Spleen (tissue), 7 donors: Measurements from ENCODE around the gene RNGTT.

ENCODE experiments used
- POLR2AphosphoS5 ChIP-seq, 3 donors: sonication (generic); formaldehyde crosslinking; IDR thresholded peaks; one replicate each; pipeline ENCODE4 v1.5.1; 2017; ENCODE audit warnings: antibody characterized with exemption in 3 of 3
- TF ChIP-seq, protein P1 (sequence below), 11 experiments: fragments of 200-600 bp in 7 of 11; fragments of 450-650 bp in 4 of 11; sonication (generic) in 4 of 11; IDR thresholded peaks in 8 of 11; conservative IDR thresholded peaks in 3 of 11; 1 replicate in 7 of 11; 2 replicates in 4 of 11; pipeline versions ENCODE4 v1.4.0 to v1.8.0; 2016 to 2021; ENCODE audit warnings: antibody characterized with exemption in 11 of 11, inconsistent platforms in 4 of 11, mild to moderate bottlenecking in 1 of 11
- donor health status: DM: no; HTN: no; CAD: no; lungs with moderate emphysema.
- donor health status: DM: no; HTN: no; CAD: no.
- donor health status: DM: no; HTN: no; CAD: no.

- TF ChIP-seq, protein P1, sequence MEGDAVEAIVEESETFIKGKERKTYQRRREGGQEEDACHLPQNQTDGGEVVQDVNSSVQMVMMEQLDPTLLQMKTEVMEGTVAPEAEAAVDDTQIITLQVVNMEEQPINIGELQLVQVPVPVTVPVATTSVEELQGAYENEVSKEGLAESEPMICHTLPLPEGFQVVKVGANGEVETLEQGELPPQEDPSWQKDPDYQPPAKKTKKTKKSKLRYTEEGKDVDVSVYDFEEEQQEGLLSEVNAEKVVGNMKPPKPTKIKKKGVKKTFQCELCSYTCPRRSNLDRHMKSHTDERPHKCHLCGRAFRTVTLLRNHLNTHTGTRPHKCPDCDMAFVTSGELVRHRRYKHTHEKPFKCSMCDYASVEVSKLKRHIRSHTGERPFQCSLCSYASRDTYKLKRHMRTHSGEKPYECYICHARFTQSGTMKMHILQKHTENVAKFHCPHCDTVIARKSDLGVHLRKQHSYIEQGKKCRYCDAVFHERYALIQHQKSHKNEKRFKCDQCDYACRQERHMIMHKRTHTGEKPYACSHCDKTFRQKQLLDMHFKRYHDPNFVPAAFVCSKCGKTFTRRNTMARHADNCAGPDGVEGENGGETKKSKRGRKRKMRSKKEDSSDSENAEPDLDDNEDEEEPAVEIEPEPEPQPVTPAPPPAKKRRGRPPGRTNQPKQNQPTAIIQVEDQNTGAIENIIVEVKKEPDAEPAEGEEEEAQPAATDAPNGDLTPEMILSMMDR (IDR thresholded peaks at IDR 0.05 in 8 of 11, conservative IDR thresholded peaks at IDR 0.05 in 3 of 11), result no peak
- no peak for TF ChIP-seq POLR2AphosphoS5 (IDR thresholded peaks at IDR 0.05)
Observed at GRCh38 chr6:88785478-88785877, 177.9 kb downstream of the RNGTT start.
